Measurements from ENCODE around the gene CFAP206.
"Not testable (repeated sequence)": the region's sequence is repeated elsewhere in the genome, so short reads cannot be mapped to it uniquely, and the experiment has no call there.

Gene CFAP206

GRCh38 chr6:87436435-87436834 lies 28.7 kb downstream of the CFAP206 start:
- Mint-ChIP-seq H3K36me3 (ENCODE audit: insufficient read depth) (no peaks in the 10 kb centered on the region), H3K9me3 (no peaks in the 10 kb centered on the region), H3K4me1 (no peaks in the 10 kb centered on the region), H3K27ac (ENCODE audit: low read depth) (no peak overlapping the region), H3K27me3 (peaks cover 2% of the 10 kb centered on the region), H3K4me3 (no peak overlapping the region)
- peak; percentile 64 for ATAC-seq (replicated peaks; ENCODE audit: extremely low read depth, poor library complexity, severe bottlenecking)
- DNase-seq (ENCODE audit: low spot score in 2 of 2) = peak; percentile 17 to 25

- Mint-ChIP-seq H3K27me3 (peaks cover 40% of the 10 kb centered on the region), H3K36me3 (ENCODE audit: insufficient read depth) (no peaks in the 10 kb centered on the region), H3K9me3 (no peaks in the 10 kb centered on the region), H3K4me1 (no peaks in the 10 kb centered on the region), H3K27ac (ENCODE audit: low read depth) (no peak overlapping the region), H3K4me3 (no peak overlapping the region)
- ATAC-seq (replicated peaks; ENCODE audit: extremely low read depth, poor library complexity, severe bottlenecking) = no peak
- DNase-seq (ENCODE audit: low spot score in 2 of 2) = no peak
Observed at GRCh38 chr6:87441711-87442110, 33.9 kb downstream of the CFAP206 start.

- no peak overlapping the region for H3K27ac Mint-ChIP-seq (ENCODE audit: low read depth)
- no peak overlapping the region for H3K4me3 Mint-ChIP-seq
- no peaks in the 10 kb centered on the region for H3K36me3 Mint-ChIP-seq (ENCODE audit: insufficient read depth)
- DNase-seq (ENCODE audit: low spot score in 2 of 2) = no peak
- ATAC-seq (replicated peaks; ENCODE audit: extremely low read depth, poor library complexity, severe bottlenecking) = no peak
- no peaks in the 10 kb centered on the region for H3K4me1 Mint-ChIP-seq
- H3K9me3 Mint-ChIP-seq = no peaks in the 10 kb centered on the region
- peaks cover 64% of the 10 kb centered on the region for H3K27me3 Mint-ChIP-seq
Observed at GRCh38 chr6:87444362-87444761, 36.6 kb downstream of the CFAP206 start.

- no peaks in the 10 kb centered on the region for H3K9me3 Mint-ChIP-seq
- H3K27ac Mint-ChIP-seq (ENCODE audit: low read depth) = no peak overlapping the region
- ATAC-seq (replicated peaks; ENCODE audit: extremely low read depth, poor library complexity, severe bottlenecking) (no peak), DNase-seq (ENCODE audit: low spot score in 2 of 2) (no peak)
- no peaks in the 10 kb centered on the region for H3K4me1 Mint-ChIP-seq
- no peak overlapping the region for H3K4me3 Mint-ChIP-seq
- peaks cover 49% of the 10 kb centered on the region for H3K27me3 Mint-ChIP-seq
- no peaks in the 10 kb centered on the region for H3K36me3 Mint-ChIP-seq (ENCODE audit: insufficient read depth)
Observed at GRCh38 chr6:87465051-87465450, 57.3 kb downstream of the CFAP206 start.

GRCh38 chr6:87472525-87473418 lies 65.0 kb downstream of the CFAP206 start, which contains the start of gene SLC35A1:
SLC35A1 (plus strand) TSS chr6:87472974; CDS start chr6:87473004, 30 bp downstream.
- H3K27me3 Mint-ChIP-seq = peaks cover 10% of the 10 kb centered on the region
- no peaks in the 10 kb centered on the region for H3K9me3 Mint-ChIP-seq
- H3K36me3 Mint-ChIP-seq (ENCODE audit: insufficient read depth) = peaks cover 3% of the 10 kb centered on the region
- DNase-seq (ENCODE audit: low spot score in 2 of 2) (peak; percentile 78 to 80), ATAC-seq (replicated peaks; ENCODE audit: extremely low read depth, poor library complexity, severe bottlenecking) (peak; percentile 88)
- peak within 1 kb of the TSS; percentile 92 for H3K4me3 Mint-ChIP-seq
- peak within 1 kb of the TSS; percentile 92 for H3K27ac Mint-ChIP-seq (ENCODE audit: low read depth)
- H3K4me1 Mint-ChIP-seq = peaks cover 13% of the 10 kb centered on the region

- ATAC-seq (replicated peaks; ENCODE audit: extremely low read depth, poor library complexity, severe bottlenecking) (peak; percentile 80), DNase-seq (ENCODE audit: low spot score in 2 of 2) (no peak)
- H3K36me3 Mint-ChIP-seq (ENCODE audit: insufficient read depth) = peaks cover 5% of the 10 kb centered on the region
Observed at GRCh38 chr6:87473419-87473903, 65.7 kb downstream of the CFAP206 start.

GRCh38 chr6:87481931-87482330 lies 74.2 kb downstream of the CFAP206 start:
- H3K9me3 Mint-ChIP-seq = no peaks in the 10 kb centered on the region
- no peak overlapping the region for H3K27ac Mint-ChIP-seq (ENCODE audit: low read depth)
- no peak for ATAC-seq (replicated peaks; ENCODE audit: extremely low read depth, poor library complexity, severe bottlenecking)
- no peak overlapping the region for H3K4me3 Mint-ChIP-seq
- DNase-seq (ENCODE audit: low spot score in 2 of 2) = no peak
- H3K27me3 Mint-ChIP-seq = no peaks in the 10 kb centered on the region
- H3K4me1 Mint-ChIP-seq = peaks cover 10% of the 10 kb centered on the region
- H3K36me3 Mint-ChIP-seq (ENCODE audit: insufficient read depth) = peaks cover 9% of the 10 kb centered on the region

More at GRCh38 chr6:87473419-87473903, 65.7 kb downstream of the CFAP206 start:
- peaks cover 4% of the 10 kb centered on the region for H3K27me3 Mint-ChIP-seq
- peaks cover 13% of the 10 kb centered on the region for H3K4me1 Mint-ChIP-seq
- H3K27ac Mint-ChIP-seq (ENCODE audit: low read depth) = peak overlapping the region; percentile 92
- H3K4me3 Mint-ChIP-seq = peak overlapping the region; percentile 92
- H3K9me3 Mint-ChIP-seq = no peaks in the 10 kb centered on the region

GRCh38 chr6:87482366-87482765 lies 74.6 kb downstream of the CFAP206 start:
- no peak overlapping the region for H3K27ac Mint-ChIP-seq (ENCODE audit: low read depth)
- peaks cover 11% of the 10 kb centered on the region for H3K4me1 Mint-ChIP-seq
- H3K4me3 Mint-ChIP-seq = no peak overlapping the region
- no peaks in the 10 kb centered on the region for H3K27me3 Mint-ChIP-seq
- ATAC-seq (replicated peaks; ENCODE audit: extremely low read depth, poor library complexity, severe bottlenecking) = no peak
- no peaks in the 10 kb centered on the region for H3K9me3 Mint-ChIP-seq
- H3K36me3 Mint-ChIP-seq (ENCODE audit: insufficient read depth) = peaks cover 9% of the 10 kb centered on the region
- DNase-seq (ENCODE audit: low spot score in 2 of 2) = no peak

- no peak overlapping the region for H3K4me3 Mint-ChIP-seq
- DNase-seq (ENCODE audit: low spot score in 2 of 2) (no peak), ATAC-seq (replicated peaks; ENCODE audit: extremely low read depth, poor library complexity, severe bottlenecking) (no peak)
- peaks cover 9% of the 10 kb centered on the region for H3K36me3 Mint-ChIP-seq (ENCODE audit: insufficient read depth)
- no peak overlapping the region for H3K27ac Mint-ChIP-seq (ENCODE audit: low read depth)
- no peaks in the 10 kb centered on the region for H3K27me3 Mint-ChIP-seq
- no peaks in the 10 kb centered on the region for H3K9me3 Mint-ChIP-seq
- H3K4me1 Mint-ChIP-seq = peaks cover 20% of the 10 kb centered on the region
Observed at GRCh38 chr6:87483929-87484328, 76.2 kb downstream of the CFAP206 start.

- Mint-ChIP-seq H3K9me3 (no peaks in the 10 kb centered on the region), H3K4me1 (peaks cover 20% of the 10 kb centered on the region), H3K36me3 (ENCODE audit: insufficient read depth) (peaks cover 9% of the 10 kb centered on the region), H3K4me3 (no peak overlapping the region), H3K27ac (ENCODE audit: low read depth) (no peak overlapping the region), H3K27me3 (no peaks in the 10 kb centered on the region)
- ATAC-seq (replicated peaks; ENCODE audit: extremely low read depth, poor library complexity, severe bottlenecking) = no peak
- no peak for DNase-seq (ENCODE audit: low spot score in 2 of 2)
Observed at GRCh38 chr6:87484491-87484890, 76.7 kb downstream of the CFAP206 start.

GRCh38 chr6:87487555-87487954 lies 79.8 kb downstream of the CFAP206 start:
- Mint-ChIP-seq H3K4me3 (no peak overlapping the region), H3K27ac (ENCODE audit: low read depth) (no peak overlapping the region), H3K27me3 (no peaks in the 10 kb centered on the region), H3K36me3 (ENCODE audit: insufficient read depth) (peaks cover 4% of the 10 kb centered on the region), H3K9me3 (no peaks in the 10 kb centered on the region), H3K4me1 (peaks cover 20% of the 10 kb centered on the region)
- no peak for DNase-seq (ENCODE audit: low spot score in 2 of 2)
- no peak for ATAC-seq (replicated peaks; ENCODE audit: extremely low read depth, poor library complexity, severe bottlenecking)

- not testable (repeated sequence) for ATAC-seq (replicated peaks; ENCODE audit: extremely low read depth, poor library complexity, severe bottlenecking); H3K36me3 Mint-ChIP-seq (ENCODE audit: insufficient read depth); H3K9me3 Mint-ChIP-seq; DNase-seq (ENCODE audit: low spot score in 2 of 2); H3K4me3 Mint-ChIP-seq; H3K27ac Mint-ChIP-seq (ENCODE audit: low read depth); H3K27me3 Mint-ChIP-seq
- peaks cover 19% of the 10 kb centered on the region for H3K4me1 Mint-ChIP-seq
Observed at GRCh38 chr6:87489326-87489725, 81.6 kb downstream of the CFAP206 start.

All from central memory CD8-positive, alpha-beta T cell (primary cell).